Muscle of leg (tissue), 11 donors: Measurements from ENCODE around the gene PRR36. TPM values are rescaled to one million over a fixed set of nuclear protein-coding genes. Genes with fewer than 3 reads are reported as not detected.
A peak's percentile ranks its signal among the peaks of the same experiment; 100 is the strongest.
"Not testable (repeated sequence)": the region's sequence is repeated elsewhere in the genome, so short reads cannot be mapped to it uniquely, and the experiment has no call there.

ENCODE experiments used
- DNase-seq: peaks from one replicate; pipeline ENCODE4 v3.0.0; 2013
- H3K27ac ChIP-seq: one replicate; pipeline ENCODE4 v1.5.1; 2013; ENCODE audit warnings: mild to moderate bottlenecking, low read length, control low read depth
- H3K27me3 ChIP-seq: one replicate; pipeline ENCODE4 v1.6.1; 2013; ENCODE audit warnings: low read length; ENCODE audit not compliant: control insufficient read depth, insufficient read depth
- H3K36me3 ChIP-seq: one replicate; pipeline ENCODE4 v1.6.1; 2013; ENCODE audit warnings: low read length; ENCODE audit not compliant: control insufficient read depth, insufficient read depth
- H3K4me1 ChIP-seq: one replicate; pipeline ENCODE4 v1.6.1; 2013; ENCODE audit warnings: low read length; ENCODE audit not compliant: control insufficient read depth, insufficient read depth
- H3K4me3 ChIP-seq: one replicate; pipeline ENCODE4 v1.5.1; 2013; ENCODE audit warnings: low read length, control low read depth
- H3K9me3 ChIP-seq: replicated peaks from 2 replicates; pipeline ENCODE4 v1.6.1; 2013; ENCODE audit warnings: low read depth, low read length; ENCODE audit not compliant: control insufficient read depth
- WGBS: methylation state at CpG from one replicate; pipeline ENCODE4 v1.1.5; 2013; ENCODE audit warnings: missing lambda C conversion rate; ENCODE audit not compliant: insufficient coverage; 5-methylcytosine and 5-hydroxymethylcytosine counted together
- polyA plus RNA-seq, 8 donors: library from polyadenylated mRNA; unstranded; fragments of 120-200 nt; gene quantifications; one replicate each; pipeline versions ENCODE4 v1.2.1 to v1.2.3, GENCODE V29; 2013; ENCODE audit warnings: inconsistent platforms in 1 of 8, low replicate concordance in 1 of 8; ENCODE audit not compliant: insufficient read length in 8 of 8, insufficient read depth in 1 of 8
- total RNA-seq: library from RNA; stranded (reverse); fragments of 120-200 nt; gene quantifications from one replicate; pipeline ENCODE4 v1.2.4, GENCODE V29; 2013

PRR36 gene
- total and polyA plus RNA-seq, 9 donors, result 0.09 to 0.96 (median 0.34) TPM

DNA sequence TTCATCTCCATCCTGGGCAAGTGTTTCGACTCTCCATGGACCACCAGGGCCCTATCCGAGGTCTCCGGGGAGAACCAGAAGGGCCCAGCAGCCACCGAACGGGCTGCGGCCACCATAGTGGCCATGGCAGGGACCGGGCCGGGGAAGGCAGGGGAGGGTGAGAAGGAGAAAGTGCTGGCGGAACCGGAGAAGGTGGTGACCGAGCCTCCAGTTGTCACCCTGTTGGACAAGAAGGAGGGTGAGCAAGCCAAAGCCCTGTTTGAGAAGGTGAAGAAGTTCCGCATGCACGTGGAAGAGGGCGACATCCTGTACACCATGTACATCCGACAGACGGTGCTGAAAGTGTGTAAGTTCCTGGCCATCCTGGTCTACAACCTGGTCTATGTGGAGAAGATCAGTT lies 24.8 kb upstream of the PRR36 start:
- H3K27ac ChIP-seq, result no peak overlapping the region
- DNase-seq, result no peak
- 95% methylated on average over 15 of the region's 16 CpGs for WGBS
- no peaks in the 10 kb centered on the region for H3K36me3 ChIP-seq
- no peak overlapping the region for H3K4me3 ChIP-seq
- H3K9me3 ChIP-seq, result no peaks in the 10 kb centered on the region
- no peaks in the 10 kb centered on the region for H3K27me3 ChIP-seq
- peaks cover 21% of the 10 kb centered on the region for H3K4me1 ChIP-seq

DNA sequence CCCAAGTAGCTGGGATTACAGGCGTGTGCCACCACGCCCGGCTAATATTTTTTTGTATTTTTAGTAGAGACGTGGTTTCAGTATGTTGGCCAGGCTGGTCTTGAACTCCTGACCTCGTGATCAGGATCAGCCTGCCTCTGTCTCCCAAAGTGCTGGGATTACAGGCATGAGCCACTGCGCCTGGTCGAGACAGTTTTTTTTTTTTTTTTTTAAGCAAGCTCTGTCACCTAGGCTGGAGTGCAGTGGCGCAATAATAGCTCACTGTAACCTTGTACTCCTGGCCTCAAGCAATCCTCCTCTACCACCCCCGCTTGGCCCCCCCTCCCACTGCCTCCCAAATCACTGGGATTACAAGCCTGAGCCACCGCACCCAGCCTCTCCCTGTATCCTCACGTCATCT lies 23.1 kb upstream of the PRR36 start:
- no peak for DNase-seq
- no peak overlapping the region for H3K27ac ChIP-seq
- H3K4me3 ChIP-seq, result no peak overlapping the region
- H3K9me3 ChIP-seq, result no peaks in the 10 kb centered on the region
- peaks cover 12% of the 10 kb centered on the region for H3K4me1 ChIP-seq
- no peaks in the 10 kb centered on the region for H3K36me3 ChIP-seq
- H3K27me3 ChIP-seq, result no peaks in the 10 kb centered on the region
- WGBS, result 87% methylated on average over 7 of the region's 11 CpGs

DNA sequence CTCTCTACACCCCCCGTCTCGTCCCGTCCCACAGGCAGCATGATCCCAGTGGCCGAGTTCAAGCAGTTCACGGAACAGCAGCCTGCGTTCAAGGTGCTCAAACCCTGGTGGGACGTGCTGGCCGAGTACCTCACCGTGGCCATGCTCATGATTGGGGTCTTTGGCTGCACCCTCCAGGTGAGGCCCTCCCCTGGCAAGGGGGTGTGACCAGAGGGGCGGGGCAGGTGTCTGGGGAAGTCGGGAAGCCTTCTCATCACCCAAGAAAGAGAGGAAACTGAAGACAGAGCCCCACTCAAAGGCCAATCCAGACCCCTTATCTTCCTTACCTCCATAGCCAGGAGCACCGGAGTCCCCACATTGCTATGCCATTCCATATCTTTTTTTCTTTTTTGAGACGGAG lies 21.4 kb upstream of the PRR36 start:
- H3K4me1 ChIP-seq, result peaks cover 4% of the 10 kb centered on the region
- no peak overlapping the region for H3K27ac ChIP-seq
- no peaks in the 10 kb centered on the region for H3K9me3 ChIP-seq
- H3K36me3 ChIP-seq, result no peaks in the 10 kb centered on the region
- no peak overlapping the region for H3K4me3 ChIP-seq
- WGBS, result 89% methylated on average over 8 of the region's 13 CpGs
- no peak for DNase-seq
- H3K27me3 ChIP-seq, result peaks cover 5% of the 10 kb centered on the region

DNA sequence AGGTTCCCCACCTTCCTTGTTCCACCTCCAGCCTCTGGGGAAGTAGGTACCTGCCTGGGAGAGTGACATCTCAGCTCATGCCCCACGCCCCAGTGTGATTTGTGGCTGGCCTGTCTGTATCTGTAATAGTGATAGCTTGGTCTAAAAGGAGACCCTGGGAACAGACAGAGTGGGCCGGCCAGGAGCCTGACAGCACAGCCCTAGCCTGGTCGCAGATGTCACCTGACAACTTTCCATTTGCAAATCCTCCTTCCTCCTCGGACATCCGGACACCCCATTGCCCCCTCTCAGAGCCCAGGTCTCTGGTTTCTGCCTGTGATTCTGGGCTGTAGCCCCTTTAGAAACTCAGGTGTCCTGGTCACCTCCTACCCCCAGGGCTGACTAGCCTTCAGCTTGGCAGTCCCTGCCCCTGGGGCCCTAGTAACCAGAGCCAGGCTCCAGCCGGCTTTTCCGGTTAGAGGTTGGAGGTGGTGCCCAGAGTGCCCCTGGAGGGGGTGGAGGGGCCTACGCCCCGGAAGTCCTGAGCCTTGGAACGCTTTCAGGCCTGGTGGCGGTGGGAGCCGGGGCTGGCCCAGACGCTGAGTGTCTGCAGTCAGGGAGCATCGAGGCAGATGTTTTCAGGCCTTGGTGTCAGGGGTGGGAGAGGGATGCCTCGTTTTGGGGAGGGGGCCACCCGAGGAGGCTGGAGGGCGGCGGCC lies 20.6 kb upstream of the PRR36 start:
- Histone ChIP-seq H3K36me3 (no peaks in the 10 kb centered on the region), H3K27me3 (peaks cover 5% of the 10 kb centered on the region), H3K4me1 (no peaks in the 10 kb centered on the region), H3K4me3 (no peak overlapping the region), H3K9me3 (no peaks in the 10 kb centered on the region), H3K27ac (no peak overlapping the region)
- no peak for DNase-seq
- 46% methylated on average over 18 of the region's 18 CpGs for WGBS

DNA sequence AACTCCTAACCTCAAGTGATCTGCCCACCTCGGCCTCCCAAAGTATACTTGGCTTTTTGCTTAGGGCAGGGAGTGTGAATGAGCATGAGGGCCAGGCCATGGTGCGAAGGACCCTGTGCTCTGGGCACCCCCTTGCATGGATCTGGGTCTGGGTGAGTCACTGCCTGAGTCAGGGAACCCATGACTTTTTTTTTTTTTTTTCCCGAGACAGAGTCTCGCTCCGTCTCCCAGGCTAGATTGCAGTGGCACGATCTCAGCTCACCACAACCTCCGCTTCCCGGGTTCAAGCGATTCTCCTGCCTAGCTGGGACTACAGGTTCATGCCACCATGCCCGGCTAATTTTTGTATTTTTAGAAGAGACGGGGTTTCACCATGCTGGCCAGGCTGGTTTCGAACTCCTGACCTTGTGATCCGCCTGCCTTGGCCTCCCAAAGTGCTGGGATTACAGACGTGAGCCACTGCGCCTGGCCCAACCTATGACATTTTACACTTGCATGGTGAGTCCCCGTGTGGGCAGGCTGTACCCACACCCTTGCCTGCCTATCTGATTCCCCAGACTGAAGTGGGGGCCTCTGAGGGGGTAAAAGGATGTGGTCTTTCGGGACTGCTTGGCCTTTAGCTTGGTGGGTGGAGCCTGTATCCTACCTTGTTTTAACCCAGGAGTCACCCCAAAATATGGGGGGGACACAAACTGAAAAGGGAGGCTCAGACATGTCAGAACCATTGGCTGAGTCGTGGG lies 19.3 kb upstream of the PRR36 start:
- H3K9me3 ChIP-seq, H3K36me3 ChIP-seq, DNase-seq, H3K4me3 ChIP-seq, H3K4me1 ChIP-seq, H3K27ac ChIP-seq: not testable (repeated sequence)
- peaks cover 10% of the 10 kb centered on the region for H3K27me3 ChIP-seq
- 83% methylated on average over 12 of the region's 18 CpGs for WGBS

DNA sequence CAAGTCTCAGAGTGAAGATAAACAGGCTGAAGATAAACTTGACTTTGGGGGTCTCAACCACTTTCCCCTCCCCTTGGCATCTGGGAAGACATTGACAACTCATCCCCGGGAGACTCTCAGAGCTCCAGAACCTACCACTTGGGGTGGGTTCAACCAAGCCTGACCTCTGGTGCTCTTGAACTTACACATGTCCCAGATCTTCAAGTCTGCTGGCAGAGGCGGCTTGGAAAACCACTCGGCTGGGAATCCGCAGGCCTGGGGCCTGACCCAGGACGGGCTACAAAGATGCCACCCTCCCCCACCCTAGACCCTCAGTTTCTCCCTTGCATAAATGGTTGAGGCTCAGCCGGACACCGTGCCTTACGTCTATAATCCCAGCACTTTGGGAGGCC lies 14.6 kb upstream of the PRR36 start:
- DNase-seq, result no peak
- Histone ChIP-seq H3K4me3 (no peak overlapping the region), H3K27me3 (peaks cover 24% of the 10 kb centered on the region), H3K4me1 (peaks cover 8% of the 10 kb centered on the region), H3K27ac (no peak overlapping the region), H3K9me3 (no peaks in the 10 kb centered on the region), H3K36me3 (no peaks in the 10 kb centered on the region)
- 76% methylated on average over 6 of the region's 8 CpGs for WGBS

DNA sequence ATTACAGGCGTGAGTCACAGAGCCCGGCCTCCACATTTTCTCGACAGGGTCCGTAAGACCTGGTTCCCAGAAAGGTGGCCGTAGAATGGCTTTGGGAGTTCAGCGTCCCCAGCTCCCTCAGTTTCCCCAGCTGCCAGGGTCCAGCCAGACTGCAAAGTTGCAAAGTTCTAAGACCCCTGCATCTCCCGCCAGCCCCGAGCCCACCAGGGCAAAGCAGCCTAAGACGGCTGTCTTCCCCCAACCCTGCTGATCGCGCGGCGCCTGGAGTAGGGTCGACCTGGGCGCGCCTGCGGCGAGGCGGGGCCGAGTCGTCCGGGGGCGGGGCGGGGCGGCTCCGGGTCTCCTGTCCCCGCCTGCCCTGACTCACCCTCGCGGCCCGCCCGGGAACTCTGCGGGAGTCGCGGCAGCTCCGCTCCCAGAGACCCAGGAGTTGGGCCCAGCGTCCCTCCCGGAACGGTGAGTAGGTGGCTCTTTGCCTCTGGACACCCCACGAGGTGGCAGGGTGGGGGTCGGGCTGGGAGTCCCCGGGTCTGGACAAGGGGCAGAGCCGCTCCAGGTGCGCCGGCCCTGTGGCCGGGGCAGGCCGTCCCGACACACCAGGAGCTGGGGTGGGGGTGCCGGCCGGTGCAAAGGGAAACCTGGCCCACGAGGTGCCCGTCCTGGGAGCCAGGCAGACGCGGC lies 14.1 kb upstream of the PRR36 start, which contains the start of gene LRRC8E:
TSS of gene LRRC8E (plus strand) at position 366 of the 681 bp plus-strand sequence. CDS start 7,094 bp downstream, outside the sequence.
- Histone ChIP-seq H3K27ac (no peak within 1 kb of the TSS), H3K27me3 (peaks cover 24% of the 10 kb centered on the region), H3K36me3 (no peaks in the 10 kb centered on the region), H3K4me1 (peaks cover 8% of the 10 kb centered on the region), H3K4me3 (peak within 1 kb of the TSS; percentile 21), H3K9me3 (no peaks in the 10 kb centered on the region)
- 7% methylated on average over 49 of the region's 53 CpGs for WGBS
- peak; percentile 15 for DNase-seq

DNA sequence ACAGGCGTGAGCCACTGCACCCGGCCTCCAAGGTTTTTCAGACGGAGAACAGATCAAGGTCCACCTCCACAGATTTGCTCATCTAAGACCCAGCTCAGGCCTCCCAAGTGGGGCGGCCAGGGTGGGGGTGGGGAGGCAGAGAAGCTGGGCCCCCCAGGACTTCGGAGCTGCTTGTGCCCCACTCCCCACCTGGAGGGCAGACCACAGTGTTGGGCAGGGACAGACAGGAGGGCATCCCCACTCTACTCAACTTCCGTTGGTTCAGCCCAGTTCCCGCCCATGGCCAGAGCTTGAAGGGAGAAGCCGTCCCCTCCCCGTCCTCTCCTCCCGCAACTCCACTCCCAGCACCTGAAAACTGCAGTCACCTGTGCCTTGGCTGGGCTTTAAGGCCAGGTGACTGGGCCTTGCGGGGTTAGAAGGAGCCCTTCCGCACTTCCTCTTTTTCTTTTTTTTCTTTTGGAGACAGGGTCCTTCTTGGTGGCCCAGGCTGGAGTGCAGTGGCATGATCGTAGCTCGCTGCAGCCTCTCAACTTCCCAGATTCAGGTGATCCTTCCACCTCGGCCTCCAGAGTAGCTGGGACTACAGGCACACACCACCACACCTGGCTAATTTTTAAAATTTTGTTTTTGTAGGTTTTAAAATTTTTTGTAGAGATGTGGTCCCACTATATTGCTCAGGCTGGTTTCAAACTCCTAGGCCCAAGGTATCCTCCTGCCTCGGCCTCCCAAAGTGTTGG lies 13.4 kb upstream of the PRR36 start:
- Histone ChIP-seq H3K4me1 (peaks cover 8% of the 10 kb centered on the region), H3K9me3 (no peaks in the 10 kb centered on the region), H3K27me3 (peaks cover 24% of the 10 kb centered on the region), H3K36me3 (no peaks in the 10 kb centered on the region), H3K4me3 (no peak overlapping the region), H3K27ac (no peak overlapping the region)
- 77% methylated on average over 10 of the region's 16 CpGs for WGBS
- DNase-seq, result no peak

DNA sequence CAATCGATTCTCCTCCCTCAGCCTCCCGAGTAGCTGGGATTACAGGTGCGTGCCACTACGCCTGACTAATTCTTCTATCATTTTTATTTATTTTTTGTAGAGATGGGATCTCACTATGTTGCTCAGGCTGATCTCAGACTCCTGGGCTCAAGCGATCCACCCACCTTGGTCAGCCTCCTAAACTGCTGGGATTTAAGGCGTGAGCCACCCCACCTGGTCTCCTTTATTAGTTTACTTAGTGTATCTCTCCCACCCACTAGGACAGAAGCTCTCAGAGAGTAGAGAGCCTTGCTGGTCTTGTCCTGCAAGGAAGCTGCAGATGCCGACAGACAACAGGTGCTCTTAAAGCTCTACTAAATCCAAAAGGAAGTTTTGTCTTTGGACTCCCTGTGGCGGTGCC lies 11.6 kb upstream of the PRR36 start:
- Histone ChIP-seq H3K4me1 (peaks cover 8% of the 10 kb centered on the region), H3K36me3 (no peaks in the 10 kb centered on the region), H3K27ac (no peak overlapping the region), H3K9me3 (no peaks in the 10 kb centered on the region), H3K4me3 (no peak overlapping the region), H3K27me3 (peaks cover 20% of the 10 kb centered on the region)
- 81% methylated on average over 4 of the region's 8 CpGs for WGBS
- no peak for DNase-seq
